Measurements from ENCODE around the gene SLC9A7. TPM values are rescaled to one million over a fixed set of nuclear protein-coding genes. Genes with fewer than 3 reads are reported as not detected.

SLC9A7 gene
- total RNA-seq, 2 experiments from 2014 or later = 2.2 to 3.2 TPM

DNA sequence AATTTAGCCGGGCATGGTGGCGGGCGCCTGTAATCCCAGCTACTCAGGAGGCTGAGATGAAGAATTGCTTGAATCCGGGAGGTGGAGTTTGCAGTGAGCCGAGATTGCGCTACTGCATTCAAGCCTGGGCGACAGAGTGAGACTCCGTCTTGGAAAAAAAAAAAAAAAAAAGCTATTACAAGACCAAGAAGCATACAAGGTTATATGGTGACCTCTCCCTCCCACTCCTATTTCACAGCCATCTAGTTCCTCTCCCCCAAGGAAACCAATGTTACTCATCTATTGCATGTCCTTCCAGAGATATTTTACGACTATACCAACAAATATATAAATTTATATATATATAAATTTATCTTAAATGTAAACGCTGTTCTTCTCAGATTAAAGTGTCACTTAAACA, 3.2 kb downstream of the SLC9A7 start:
- no peaks in the 10 kb centered on the region for H3K9me3 ChIP-seq (ENCODE audit: control insufficient read depth in 1 of 2, insufficient read depth in 1 of 2, low read length in 2 of 2)
- ATAC-seq (ENCODE audit: poor library complexity) (no peak), DNase-seq (peak in 1 of 14 experiments; percentile 8)
- Mint-ChIP-seq H3K4me3 (no peak overlapping the region), H3K36me3 (ENCODE audit: low read depth) (no peaks in the 10 kb centered on the region), H3K27ac (no peak overlapping the region), H3K9me3 (no peaks in the 10 kb centered on the region), H3K27me3 (no peaks in the 10 kb centered on the region), H3K4me1 (ENCODE audit: low read depth) (peaks cover 27% of the 10 kb centered on the region)
- H3K27me3 ChIP-seq (ENCODE audit: control insufficient read depth in 1 of 2, insufficient read depth in 2 of 2, low read length in 2 of 2) = no peaks in the 10 kb centered on the region
- ChIA-PET CTCF (no interaction called here), POLR2A (no interaction called here)
- H3K27ac ChIP-seq (ENCODE audit: low read depth in 1 of 2, low read length in 2 of 2) = no peak overlapping the region
- intact Hi-C loops (cut with DNase I, micrococcal nuclease) = loop anchor here (5.0 kb wide), 2 partner anchors 157 to 337 kb away; partner anchors contain the start of gene JADE3 (in 1 of the 2)
- TF ChIP-seq, protein P1, sequence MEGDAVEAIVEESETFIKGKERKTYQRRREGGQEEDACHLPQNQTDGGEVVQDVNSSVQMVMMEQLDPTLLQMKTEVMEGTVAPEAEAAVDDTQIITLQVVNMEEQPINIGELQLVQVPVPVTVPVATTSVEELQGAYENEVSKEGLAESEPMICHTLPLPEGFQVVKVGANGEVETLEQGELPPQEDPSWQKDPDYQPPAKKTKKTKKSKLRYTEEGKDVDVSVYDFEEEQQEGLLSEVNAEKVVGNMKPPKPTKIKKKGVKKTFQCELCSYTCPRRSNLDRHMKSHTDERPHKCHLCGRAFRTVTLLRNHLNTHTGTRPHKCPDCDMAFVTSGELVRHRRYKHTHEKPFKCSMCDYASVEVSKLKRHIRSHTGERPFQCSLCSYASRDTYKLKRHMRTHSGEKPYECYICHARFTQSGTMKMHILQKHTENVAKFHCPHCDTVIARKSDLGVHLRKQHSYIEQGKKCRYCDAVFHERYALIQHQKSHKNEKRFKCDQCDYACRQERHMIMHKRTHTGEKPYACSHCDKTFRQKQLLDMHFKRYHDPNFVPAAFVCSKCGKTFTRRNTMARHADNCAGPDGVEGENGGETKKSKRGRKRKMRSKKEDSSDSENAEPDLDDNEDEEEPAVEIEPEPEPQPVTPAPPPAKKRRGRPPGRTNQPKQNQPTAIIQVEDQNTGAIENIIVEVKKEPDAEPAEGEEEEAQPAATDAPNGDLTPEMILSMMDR (IDR thresholded peaks at IDR 0.05) = no peak
- peaks cover 13% of the 10 kb centered on the region for H3K4me1 ChIP-seq (ENCODE audit: insufficient read depth, low read length)
- H3K36me3 ChIP-seq (ENCODE audit: insufficient read depth, low read length) = no peaks in the 10 kb centered on the region
- H3K4me3 ChIP-seq (ENCODE audit: low read length) = no peak overlapping the region

DNA sequence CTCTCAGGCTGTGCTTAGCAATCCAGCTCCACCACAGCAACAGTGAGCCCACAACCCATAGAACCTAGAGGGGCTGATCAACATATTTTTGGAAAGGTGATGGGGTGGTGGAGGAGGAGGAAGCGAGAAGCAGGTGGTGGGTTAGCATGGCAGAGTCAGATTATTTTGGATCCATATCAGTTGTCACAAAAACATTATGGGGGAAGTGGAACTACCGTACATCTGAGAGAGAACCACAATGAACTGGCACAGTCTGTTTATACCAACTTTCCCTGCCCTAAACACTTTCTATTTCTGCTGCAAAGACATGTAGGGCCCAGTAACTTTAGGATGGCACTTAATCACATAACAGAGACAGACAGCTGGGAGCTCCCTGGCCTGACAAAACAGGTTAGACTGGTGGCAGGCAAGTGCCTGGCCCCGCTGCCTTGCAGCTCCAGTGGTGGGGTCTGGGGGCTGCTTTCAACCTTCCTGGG, 4.3 kb downstream of the SLC9A7 start:
- Mint-ChIP-seq H3K4me3 (no peak overlapping the region), H3K36me3 (ENCODE audit: low read depth) (no peaks in the 10 kb centered on the region), H3K4me1 (ENCODE audit: low read depth) (peaks cover 24% of the 10 kb centered on the region), H3K9me3 (no peaks in the 10 kb centered on the region), H3K27ac (no peak overlapping the region), H3K27me3 (no peaks in the 10 kb centered on the region)
- Histone ChIP-seq H3K4me3 (ENCODE audit: low read length) (no peak overlapping the region), H3K27me3 (ENCODE audit: control insufficient read depth in 1 of 2, insufficient read depth in 2 of 2, low read length in 2 of 2) (no peaks in the 10 kb centered on the region), H3K4me1 (ENCODE audit: insufficient read depth, low read length) (peaks cover 10% of the 10 kb centered on the region), H3K36me3 (ENCODE audit: insufficient read depth, low read length) (no peaks in the 10 kb centered on the region), H3K9me3 (ENCODE audit: control insufficient read depth in 1 of 2, insufficient read depth in 1 of 2, low read length in 2 of 2) (no peaks in the 10 kb centered on the region), H3K27ac (ENCODE audit: low read depth in 1 of 2, low read length in 2 of 2) (no peak overlapping the region)
- TF ChIP-seq, protein P1 (IDR thresholded peaks at IDR 0.05) = no peak
- ATAC-seq (ENCODE audit: poor library complexity) (no peak), DNase-seq (no peak)
- intact Hi-C loops (cut with DNase I, micrococcal nuclease) = loop anchor here (5.0 kb wide), 2 partner anchors 158 to 338 kb away; partner anchors contain the start of gene JADE3 (in 1 of the 2)
- CTCF ChIA-PET = no interaction called here
- POLR2A ChIA-PET = no interaction called here

DNA sequence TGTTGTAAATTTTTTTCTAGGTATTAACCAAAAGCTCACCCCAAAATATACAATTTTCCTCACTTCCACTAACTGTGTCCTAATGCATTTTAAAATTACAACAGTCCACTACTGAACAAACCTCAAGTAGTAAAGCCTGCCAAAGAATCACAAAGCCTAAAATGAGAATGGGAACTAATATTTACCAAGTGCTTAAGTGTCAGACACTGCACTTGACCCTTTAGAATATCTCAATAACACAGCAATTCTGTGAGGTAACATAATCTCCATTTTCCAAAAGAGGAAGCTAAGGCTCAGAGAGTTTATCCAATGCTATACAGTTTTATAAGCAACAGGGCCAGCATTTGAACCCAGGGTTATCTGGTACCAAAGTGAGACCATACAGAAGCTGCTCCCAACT, 4.9 kb downstream of the SLC9A7 start:
- Histone ChIP-seq H3K4me3 (ENCODE audit: low read length) (no peak overlapping the region), H3K27ac (ENCODE audit: low read depth in 1 of 2, low read length in 2 of 2) (no peak overlapping the region), H3K4me1 (ENCODE audit: insufficient read depth, low read length) (peaks cover 6% of the 10 kb centered on the region), H3K9me3 (ENCODE audit: control insufficient read depth in 1 of 2, insufficient read depth in 1 of 2, low read length in 2 of 2) (no peaks in the 10 kb centered on the region), H3K36me3 (ENCODE audit: insufficient read depth, low read length) (no peaks in the 10 kb centered on the region), H3K27me3 (ENCODE audit: control insufficient read depth in 1 of 2, insufficient read depth in 2 of 2, low read length in 2 of 2) (no peaks in the 10 kb centered on the region)
- no peak for ATAC-seq (ENCODE audit: poor library complexity)
- Mint-ChIP-seq H3K27me3 (no peaks in the 10 kb centered on the region), H3K4me1 (ENCODE audit: low read depth) (peaks cover 21% of the 10 kb centered on the region), H3K4me3 (no peak overlapping the region), H3K36me3 (ENCODE audit: low read depth) (no peaks in the 10 kb centered on the region), H3K9me3 (no peaks in the 10 kb centered on the region), H3K27ac (no peak overlapping the region)
- ChIA-PET POLR2A (no interaction called here), CTCF (no interaction called here)
- TF ChIP-seq, protein P1 (IDR thresholded peaks at IDR 0.05) = no peak
- no peak for DNase-seq
- intact Hi-C loops (cut with DNase I, micrococcal nuclease) = no loop called here
